HG03135 (cell line): ENCODE results near the gene SLC24A4.

Source experiments
- ATAC-seq: cut with Tn5 transposase; IDR thresholded peaks from one replicate; pipeline ENCODE4 v1.9.1; 2021; ENCODE audit warnings: mild to moderate bottlenecking, moderate library complexity; ENCODE audit not compliant: unreplicated experiment

SLC24A4 gene

GRCh38 chr14:92323011-92323915 is at the start of gene SLC24A4:
Gene SLC24A4, plus strand, starts transcription at chr14:92323165. Its CDS starts 666 bp downstream, at chr14:92323831.
- ATAC-seq: no peak

GRCh38 chr14:92273166-92273565 is 49.8 kb upstream of the SLC24A4 start:
- no peak for ATAC-seq

- no peak for ATAC-seq
Measured at GRCh38 chr14:92274055-92274454, 48.9 kb upstream of the SLC24A4 start.

- ATAC-seq: no peak
Measured at GRCh38 chr14:92276074-92276473, 46.9 kb upstream of the SLC24A4 start.

- ATAC-seq: no peak
Measured at GRCh38 chr14:92277031-92277430, 45.9 kb upstream of the SLC24A4 start.

GRCh38 chr14:92280554-92281262 is 42.3 kb upstream of the SLC24A4 start:
- no peak for ATAC-seq

GRCh38 chr14:92282669-92283068 is 40.3 kb upstream of the SLC24A4 start:
- ATAC-seq: no peak

GRCh38 chr14:92285311-92285710 is 37.7 kb upstream of the SLC24A4 start:
- ATAC-seq: no peak

GRCh38 chr14:92287987-92288386 is 35.0 kb upstream of the SLC24A4 start:
- ATAC-seq: no peak

GRCh38 chr14:92288994-92289660 is 33.8 kb upstream of the SLC24A4 start:
- ATAC-seq: no peak

- ATAC-seq: no peak
Measured at GRCh38 chr14:92292673-92293072, 30.3 kb upstream of the SLC24A4 start.

GRCh38 chr14:92294506-92294905 is 28.5 kb upstream of the SLC24A4 start:
- no peak for ATAC-seq

- ATAC-seq: no peak
Measured at GRCh38 chr14:92297818-92298595, 25.0 kb upstream of the SLC24A4 start.

GRCh38 chr14:92302481-92302880 is 20.5 kb upstream of the SLC24A4 start:
- no peak for ATAC-seq

GRCh38 chr14:92308716-92309115 is 14.2 kb upstream of the SLC24A4 start:
- no peak for ATAC-seq

- ATAC-seq: no peak
Measured at GRCh38 chr14:92309968-92310530, 12.9 kb upstream of the SLC24A4 start.

- no peak for ATAC-seq
Measured at GRCh38 chr14:92310776-92311375, 12.1 kb upstream of the SLC24A4 start.

- no peak for ATAC-seq
Measured at GRCh38 chr14:92314182-92314581, 8.8 kb upstream of the SLC24A4 start.

GRCh38 chr14:92315050-92315805 is 7.7 kb upstream of the SLC24A4 start:
- no peak for ATAC-seq
